SU-DHL-6 (cell line): ENCODE results near the gene KLF13.

Experiments
- H2AFZ ChIP-seq: fragments of 200-600 bp; sonication (generic); 2 replicates; pipeline ENCODE4 v1.6.1; 2014; ENCODE audit warnings: low read depth, mild to moderate bottlenecking, moderate library complexity, mixed read lengths, antibody characterized with exemption, low read length; ENCODE audit not compliant: severe bottlenecking
- H3F3A ChIP-seq: fragments of 200-600 bp; shearing (Covaris generic); 2 replicates; pipeline ENCODE4 v1.6.0; 2016; ENCODE audit warnings: antibody characterized with exemption, mild to moderate bottlenecking; ENCODE audit not compliant: insufficient read depth
- H3K27ac ChIP-seq: fragments of 200-600 bp; sonication (generic); 2 replicates; pipeline ENCODE4 v1.5.1; 2016; ENCODE audit warnings: low read depth, mild to moderate bottlenecking, low read length, moderate library complexity, mixed read lengths
- H3K27me3 ChIP-seq: fragments of 200-600 bp; sonication (generic), shearing (Covaris generic); 2 replicates; pipeline ENCODE4 v1.6.0; 2014; ENCODE audit warnings: mild to moderate bottlenecking, low read length
- H3K36me3 ChIP-seq: fragments of 200-600 bp; sonication (generic); 2 replicates; pipeline ENCODE4 v1.6.1; 2014; ENCODE audit warnings: mild to moderate bottlenecking, low read length, mixed read lengths
- H3K4me2 ChIP-seq: fragments of 300-600, 200-600 bp; shearing (Covaris generic), sonication (generic); 2 replicates; pipeline ENCODE4 v1.6.0; 2014; ENCODE audit warnings: low read length, low read depth, mild to moderate bottlenecking; ENCODE audit not compliant: poor library complexity, severe bottlenecking
- H3K4me3 ChIP-seq: fragments of 200-600 bp; sonication (generic); 2 replicates; pipeline ENCODE4 v1.5.1; 2014; ENCODE audit warnings: antibody characterized with exemption, low read length, mild to moderate bottlenecking, mixed read lengths; ENCODE audit not compliant: insufficient read depth, poor library complexity, severe bottlenecking
- H3K79me2 ChIP-seq: fragments of 200-600 bp; sonication (generic); 2 replicates; pipeline ENCODE4 v1.6.1; 2014; ENCODE audit warnings: mild to moderate bottlenecking, low read length, moderate library complexity; ENCODE audit not compliant: insufficient read depth
- H3K9ac ChIP-seq: fragments of 200-600 bp; sonication (generic); 2 replicates; pipeline ENCODE4 v1.7.0; 2014; ENCODE audit warnings: mild to moderate bottlenecking, low read length
- H3K9me2 ChIP-seq: fragments of 200-600 bp; sonication (generic); replicated peaks from 2 replicates; pipeline ENCODE4 v1.6.1; 2014; ENCODE audit warnings: low read length; ENCODE audit not compliant: insufficient read depth
- H3K9me3 ChIP-seq: fragments of 200-600 bp; sonication (generic); 2 replicates; pipeline ENCODE4 v1.6.1; 2014; ENCODE audit warnings: low read length, mixed read lengths; ENCODE audit not compliant: insufficient read depth
- H4K20me1 ChIP-seq: fragments of 200-600 bp; sonication (generic); 2 replicates; pipeline ENCODE4 v1.6.1; 2014; ENCODE audit warnings: low read depth, mild to moderate bottlenecking, antibody characterized with exemption, low read length, moderate library complexity, mixed read lengths
- EZH2phosphoT487 ChIP-seq: fragments of 200-600 bp; sonication (generic), shearing (Covaris generic); conservative IDR thresholded peaks from 2 replicates; pipeline ENCODE4 v1.6.1; 2018; ENCODE audit warnings: mild to moderate bottlenecking, antibody characterized with exemption, low read length, moderate library complexity, mixed read lengths
- TF ChIP-seq, protein P1 (sequence below): fragments of 200-600 bp; sonication (generic); IDR thresholded peaks from one replicate; pipeline ENCODE4 v1.5.1; 2017; ENCODE audit warnings: antibody characterized with exemption, mild to moderate bottlenecking, low read length, moderate library complexity; ENCODE audit not compliant: insufficient read depth, poor library complexity, severe bottlenecking

KLF13 gene

DNA sequence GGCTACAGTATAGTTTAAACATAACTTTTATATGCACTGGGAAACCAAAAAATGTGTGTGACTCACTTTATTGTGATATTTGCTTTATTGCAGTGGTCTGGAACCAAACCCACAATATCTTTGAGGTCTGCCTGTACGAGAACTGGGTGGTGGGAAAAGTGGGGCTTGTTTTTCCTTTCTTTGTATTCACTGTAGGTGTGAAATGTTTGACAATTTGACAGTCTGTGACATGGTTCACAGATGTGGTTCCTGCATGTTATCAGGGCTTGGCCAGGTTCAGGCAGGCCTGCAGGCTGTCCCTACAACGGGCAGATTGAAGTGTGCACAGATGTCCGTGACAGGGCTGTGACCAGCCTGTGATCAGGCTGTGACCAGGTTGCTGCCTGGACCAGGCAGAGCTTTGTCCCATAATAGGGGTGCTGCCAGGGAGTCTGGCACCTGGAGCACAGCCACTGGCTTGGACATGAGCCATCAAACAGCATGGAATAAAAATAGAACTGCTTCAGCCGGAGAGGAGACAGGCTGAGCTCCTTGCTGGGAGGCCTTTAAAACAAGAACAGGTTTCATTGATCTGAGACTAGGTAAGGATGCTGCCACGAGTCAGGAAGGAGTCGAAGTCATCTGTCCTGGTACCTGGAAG, 61.0 kb downstream of the KLF13 start:
- no peak overlapping the region for H2AFZ ChIP-seq
- no peaks in the 10 kb centered on the region; the same call in 1 of the 2 replicates for H3F3A ChIP-seq
- H3K9me2 ChIP-seq, result no peaks in the 10 kb centered on the region
- H3K27me3 ChIP-seq, result no peaks in the 10 kb centered on the region
- no peak overlapping the region for H3K4me2 ChIP-seq
- H3K27ac ChIP-seq, result no peak overlapping the region
- H3K9me3 ChIP-seq, result no peaks in the 10 kb centered on the region
- no peak overlapping the region for H3K9ac ChIP-seq
- H3K36me3 ChIP-seq, result no peaks in the 10 kb centered on the region
- no peak overlapping the region for H3K4me3 ChIP-seq
- TF ChIP-seq, protein P1, sequence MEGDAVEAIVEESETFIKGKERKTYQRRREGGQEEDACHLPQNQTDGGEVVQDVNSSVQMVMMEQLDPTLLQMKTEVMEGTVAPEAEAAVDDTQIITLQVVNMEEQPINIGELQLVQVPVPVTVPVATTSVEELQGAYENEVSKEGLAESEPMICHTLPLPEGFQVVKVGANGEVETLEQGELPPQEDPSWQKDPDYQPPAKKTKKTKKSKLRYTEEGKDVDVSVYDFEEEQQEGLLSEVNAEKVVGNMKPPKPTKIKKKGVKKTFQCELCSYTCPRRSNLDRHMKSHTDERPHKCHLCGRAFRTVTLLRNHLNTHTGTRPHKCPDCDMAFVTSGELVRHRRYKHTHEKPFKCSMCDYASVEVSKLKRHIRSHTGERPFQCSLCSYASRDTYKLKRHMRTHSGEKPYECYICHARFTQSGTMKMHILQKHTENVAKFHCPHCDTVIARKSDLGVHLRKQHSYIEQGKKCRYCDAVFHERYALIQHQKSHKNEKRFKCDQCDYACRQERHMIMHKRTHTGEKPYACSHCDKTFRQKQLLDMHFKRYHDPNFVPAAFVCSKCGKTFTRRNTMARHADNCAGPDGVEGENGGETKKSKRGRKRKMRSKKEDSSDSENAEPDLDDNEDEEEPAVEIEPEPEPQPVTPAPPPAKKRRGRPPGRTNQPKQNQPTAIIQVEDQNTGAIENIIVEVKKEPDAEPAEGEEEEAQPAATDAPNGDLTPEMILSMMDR, result no peak
- TF ChIP-seq EZH2phosphoT487, result no peak
- H4K20me1 ChIP-seq, result no peaks in the 10 kb centered on the region
- H3K79me2 ChIP-seq, result no peaks in the 10 kb centered on the region

DNA sequence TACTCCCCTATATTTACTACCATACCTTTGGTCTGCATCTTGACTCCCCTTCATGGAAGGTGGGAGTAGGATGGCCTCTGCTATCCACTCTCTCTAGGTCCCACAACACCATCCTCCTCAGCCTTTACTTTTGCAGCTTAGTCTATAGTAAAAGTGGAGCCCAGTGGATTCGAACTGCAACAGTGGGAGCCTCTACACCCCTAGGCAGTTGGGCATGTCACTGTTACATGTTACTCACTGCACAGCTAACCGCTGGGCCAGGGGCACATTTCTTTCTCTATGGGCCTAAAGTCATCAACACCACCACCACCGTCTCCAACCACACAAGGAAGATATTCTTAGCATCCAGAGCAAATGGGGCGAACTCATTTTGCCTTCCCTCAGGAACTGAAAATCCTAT, 62.9 kb downstream of the KLF13 start:
- no peaks in the 10 kb centered on the region for H3K9me3 ChIP-seq
- no peaks in the 10 kb centered on the region for H3K36me3 ChIP-seq
- H3K4me2 ChIP-seq, result no peak overlapping the region
- no peak overlapping the region for H3K27ac ChIP-seq
- no peaks in the 10 kb centered on the region for H3K9me2 ChIP-seq
- no peaks in the 10 kb centered on the region for H3K79me2 ChIP-seq
- H2AFZ ChIP-seq, result no peak overlapping the region
- TF ChIP-seq, protein P1, result no peak
- TF ChIP-seq EZH2phosphoT487, result no peak
- no peaks in the 10 kb centered on the region; the same call in 1 of the 2 replicates for H3F3A ChIP-seq
- no peaks in the 10 kb centered on the region for H4K20me1 ChIP-seq
- no peaks in the 10 kb centered on the region for H3K27me3 ChIP-seq
- H3K9ac ChIP-seq, result no peak overlapping the region
- H3K4me3 ChIP-seq, result no peak overlapping the region

DNA sequence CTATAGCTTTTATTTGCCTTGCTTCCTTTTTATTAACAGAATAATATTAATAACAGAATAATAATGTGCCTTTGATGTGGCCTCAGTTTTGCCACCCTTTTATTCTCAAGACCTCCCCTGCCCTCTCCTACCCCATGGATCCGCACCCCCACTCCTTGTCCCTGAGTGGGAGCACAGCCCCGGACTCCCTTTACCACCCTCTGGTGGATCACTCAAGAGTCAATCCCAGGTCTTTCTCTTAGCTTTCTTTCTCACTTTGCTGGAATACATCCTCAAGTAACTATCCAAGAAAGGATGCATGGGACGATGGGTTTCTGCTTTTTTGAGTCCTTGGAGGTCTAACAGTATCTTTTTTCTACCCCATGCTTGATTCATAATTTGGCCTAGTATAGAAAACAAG, 63.4 kb downstream of the KLF13 start:
- no peaks in the 10 kb centered on the region for H3K79me2 ChIP-seq

More for the DNA sequence above, 63.4 kb downstream of the KLF13 start:
- Histone ChIP-seq H2AFZ (no peak overlapping the region), H3K4me3 (no peak overlapping the region), H3K9me2 (no peaks in the 10 kb centered on the region), H3K4me2 (no peak overlapping the region), H3F3A (no peaks in the 10 kb centered on the region; the same call in 1 of the 2 replicates), H3K27ac (no peak overlapping the region), H3K27me3 (no peaks in the 10 kb centered on the region), H4K20me1 (no peaks in the 10 kb centered on the region), H3K9me3 (no peaks in the 10 kb centered on the region), H3K36me3 (no peaks in the 10 kb centered on the region), H3K9ac (no peak overlapping the region)
- TF ChIP-seq EZH2phosphoT487, result no peak
- TF ChIP-seq, protein P1, result no peak
